ENCODE measurements around the gene FBXL19. TPM values are rescaled to one million over a fixed set of nuclear protein-coding genes. Genes with fewer than 3 reads are reported as not detected.

The FBXL19 gene
- total and polyA plus RNA-seq, 2 of the 13 experiments (the other 11 are each of a cell fraction or from before 2014, with no cell fraction given), result 6.0 to 13.7 TPM

GRCh38 chr16:30922420-30922959, 882 bp upstream of the FBXL19 start (continued):
- TF ChIP-seq SP2 (CRISPR knock-in tag; IDR thresholded peaks at IDR 0.05) (peak; percentile 72; the same call in 1 of the 2 replicates), IRF2 (CRISPR knock-in tag; IDR thresholded peaks at IDR 0.05) (peak; percentile 88), ZNF235 (CRISPR knock-in tag; IDR thresholded peaks at IDR 0.05; ENCODE audit: borderline replicate concordance) (0 out of 2 replicates have a peak, but pooled peaks have one; percentile 72), SP4 (CRISPR knock-in tag; IDR thresholded peaks at IDR 0.05) (peak; percentile 89), ZEB1 (IDR thresholded peaks at IDR 0.05; ENCODE audit: insufficient replicate concordance, low read depth) (no peak), IRF9 (CRISPR knock-in tag; IDR thresholded peaks at IDR 0.05; ENCODE audit: borderline replicate concordance) (peak; percentile 68), HNRNPL (IDR thresholded peaks at IDR 0.05; ENCODE audit: low read depth, low read length) (no peak; the same call in 1 of the 2 replicates), ZNF30 (CRISPR knock-in tag; IDR thresholded peaks at IDR 0.05) (no peak), ZNF704 (CRISPR knock-in tag; IDR thresholded peaks at IDR 0.05; ENCODE audit: borderline replicate concordance) (peak; percentile 74; the same call in 1 of the 2 replicates), FOXP4 (CRISPR knock-in tag; IDR thresholded peaks at IDR 0.05) (peak; percentile 64; the same call in 1 of the 2 replicates), RBM39 (IDR thresholded peaks at IDR 0.05; ENCODE audit: low read depth, low read length, poor library complexity, severe bottlenecking) (peak; percentile 17), KDM3A (CRISPR knock-in tag; IDR thresholded peaks at IDR 0.05; ENCODE audit: low read depth) (peak; percentile 11; the same call in 1 of the 2 replicates), SIX1 (CRISPR knock-in tag; IDR thresholded peaks at IDR 0.05; ENCODE audit: borderline replicate concordance) (peak; percentile 53; the same call in 1 of the 2 replicates), ZSCAN30 (CRISPR knock-in tag; IDR thresholded peaks at IDR 0.05) (no peak), ZFP91 (CRISPR knock-in tag; IDR thresholded peaks at IDR 0.05; ENCODE audit: borderline replicate concordance) (peak; percentile 64; the same call in 1 of the 2 replicates), ISL2 (CRISPR knock-in tag; IDR thresholded peaks at IDR 0.05) (peak; percentile 58), CSRNP1 (CRISPR knock-in tag; IDR thresholded peaks at IDR 0.05) (peak; percentile 91), ZFY (CRISPR knock-in tag; IDR thresholded peaks at IDR 0.05) (peak; percentile 73)

All from HepG2 (cell line).